ENCODE measurements around the gene TMEM201. TPM values are rescaled to one million over a fixed set of nuclear protein-coding genes. Genes with fewer than 3 reads are reported as not detected.
A peak's percentile ranks its signal among the peaks of the same experiment; 100 is the strongest.
"Not testable (repeated sequence)": the region's sequence is repeated elsewhere in the genome, so short reads cannot be mapped to it uniquely, and the experiment has no call there.

Gene TMEM201
- total RNA-seq, 1 donor from 2014 or later = 35.1 TPM

DNA sequence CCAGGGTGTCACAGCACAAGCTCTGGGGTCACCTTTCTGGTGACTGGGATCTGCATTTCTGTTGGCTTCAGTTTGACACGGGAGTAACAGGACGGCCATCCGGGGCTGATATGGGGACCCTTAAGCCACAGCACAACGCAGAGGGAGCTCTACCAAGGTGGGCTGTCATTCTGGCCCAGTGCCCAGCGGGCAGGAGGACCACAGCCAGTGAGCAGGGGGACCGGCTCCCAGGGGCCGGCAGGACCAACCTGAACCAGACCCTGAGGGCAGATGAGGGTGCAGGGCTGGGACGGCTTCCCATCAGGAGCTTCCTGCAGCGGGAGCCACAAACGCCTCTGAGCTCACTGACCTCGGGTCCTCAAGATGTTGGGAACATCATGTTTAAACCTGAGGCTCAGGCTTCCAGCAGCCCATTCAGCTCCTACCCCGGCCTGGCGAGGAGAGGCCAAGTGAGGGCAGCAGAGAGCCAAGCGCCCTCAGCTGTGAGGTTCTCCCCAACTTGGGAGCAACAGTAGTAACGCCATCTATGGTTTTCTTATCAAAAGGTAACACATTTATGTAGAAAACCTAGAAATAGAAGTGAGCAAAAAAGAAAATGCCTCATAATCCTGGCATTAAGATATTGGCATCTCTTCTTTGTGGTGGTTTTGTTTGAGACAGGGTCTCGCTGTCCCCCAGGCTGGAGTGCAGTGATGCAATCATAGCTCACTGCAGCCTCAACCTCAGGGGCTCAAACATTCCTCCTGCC, 26.8 kb downstream of the TMEM201 start:
- TF ChIP-seq, protein P1, sequence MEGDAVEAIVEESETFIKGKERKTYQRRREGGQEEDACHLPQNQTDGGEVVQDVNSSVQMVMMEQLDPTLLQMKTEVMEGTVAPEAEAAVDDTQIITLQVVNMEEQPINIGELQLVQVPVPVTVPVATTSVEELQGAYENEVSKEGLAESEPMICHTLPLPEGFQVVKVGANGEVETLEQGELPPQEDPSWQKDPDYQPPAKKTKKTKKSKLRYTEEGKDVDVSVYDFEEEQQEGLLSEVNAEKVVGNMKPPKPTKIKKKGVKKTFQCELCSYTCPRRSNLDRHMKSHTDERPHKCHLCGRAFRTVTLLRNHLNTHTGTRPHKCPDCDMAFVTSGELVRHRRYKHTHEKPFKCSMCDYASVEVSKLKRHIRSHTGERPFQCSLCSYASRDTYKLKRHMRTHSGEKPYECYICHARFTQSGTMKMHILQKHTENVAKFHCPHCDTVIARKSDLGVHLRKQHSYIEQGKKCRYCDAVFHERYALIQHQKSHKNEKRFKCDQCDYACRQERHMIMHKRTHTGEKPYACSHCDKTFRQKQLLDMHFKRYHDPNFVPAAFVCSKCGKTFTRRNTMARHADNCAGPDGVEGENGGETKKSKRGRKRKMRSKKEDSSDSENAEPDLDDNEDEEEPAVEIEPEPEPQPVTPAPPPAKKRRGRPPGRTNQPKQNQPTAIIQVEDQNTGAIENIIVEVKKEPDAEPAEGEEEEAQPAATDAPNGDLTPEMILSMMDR (IDR thresholded peaks at IDR 0.05; ENCODE audit: partially characterized antibody, unreplicated experiment) = peak; percentile 49
- no peak overlapping the region for H3K4me3 Mint-ChIP-seq (ENCODE audit: unreplicated experiment)
- H3K27me3 Mint-ChIP-seq (ENCODE audit: unreplicated experiment) = peaks cover 2% of the 10 kb centered on the region
- peak; percentile 75 for DNase-seq
- peaks cover 3% of the 10 kb centered on the region for H3K4me1 Mint-ChIP-seq (ENCODE audit: low read depth, unreplicated experiment)
- no peaks in the 10 kb centered on the region for H3K36me3 Mint-ChIP-seq (ENCODE audit: unreplicated experiment)
- peaks cover 3% of the 10 kb centered on the region for H3K9me3 Mint-ChIP-seq (ENCODE audit: unreplicated experiment)
- H3K27ac Mint-ChIP-seq (ENCODE audit: unreplicated experiment) = no peak overlapping the region

DNA sequence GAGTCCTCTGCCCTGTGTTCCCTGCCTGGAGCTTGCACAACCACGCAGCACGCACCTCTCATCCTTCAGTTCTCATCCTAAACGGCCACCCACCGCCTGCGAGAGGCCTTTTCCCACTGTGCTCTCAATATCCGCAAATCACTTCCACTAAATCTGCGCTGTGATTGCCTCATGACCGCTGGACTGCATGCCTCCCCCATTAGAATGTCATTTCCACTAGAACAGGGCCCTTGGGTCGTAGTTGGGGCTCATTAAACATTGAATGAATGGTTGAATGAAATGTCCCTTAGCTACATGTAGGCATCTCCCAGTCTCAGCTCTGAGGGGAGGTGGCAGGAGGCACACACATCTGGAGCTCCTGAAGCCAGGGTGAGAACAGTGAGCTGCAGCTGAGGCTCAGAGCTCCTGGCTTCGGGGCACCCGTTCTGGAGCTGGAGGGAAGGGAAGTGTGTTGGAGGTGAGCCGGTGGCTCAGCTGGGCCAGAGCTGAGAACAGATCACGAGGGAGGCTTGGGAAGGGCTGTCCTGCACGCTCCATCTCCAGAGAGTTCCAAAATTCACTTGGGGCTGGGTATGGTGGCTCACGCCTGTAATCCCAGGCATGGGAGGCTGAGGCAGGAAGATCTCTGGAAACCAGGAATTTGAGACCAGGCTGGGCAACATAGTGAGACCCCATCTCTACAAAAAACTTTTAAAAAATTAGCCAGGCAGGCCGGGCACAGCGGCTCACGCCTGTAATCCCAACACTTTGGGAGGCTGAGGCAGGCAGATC, 30.4 kb downstream of the TMEM201 start:
- TF ChIP-seq, protein P1 (IDR thresholded peaks at IDR 0.05; ENCODE audit: partially characterized antibody, unreplicated experiment) = no peak
- H3K36me3 Mint-ChIP-seq (ENCODE audit: unreplicated experiment) = no peaks in the 10 kb centered on the region
- no peak overlapping the region for H3K4me3 Mint-ChIP-seq (ENCODE audit: unreplicated experiment)
- DNase-seq = no peak
- H3K9me3 Mint-ChIP-seq (ENCODE audit: unreplicated experiment) = peaks cover 3% of the 10 kb centered on the region
- no peak overlapping the region for H3K27ac Mint-ChIP-seq (ENCODE audit: unreplicated experiment)
- peaks cover 3% of the 10 kb centered on the region for H3K4me1 Mint-ChIP-seq (ENCODE audit: low read depth, unreplicated experiment)
- H3K27me3 Mint-ChIP-seq (ENCODE audit: unreplicated experiment) = peaks cover 6% of the 10 kb centered on the region

DNA sequence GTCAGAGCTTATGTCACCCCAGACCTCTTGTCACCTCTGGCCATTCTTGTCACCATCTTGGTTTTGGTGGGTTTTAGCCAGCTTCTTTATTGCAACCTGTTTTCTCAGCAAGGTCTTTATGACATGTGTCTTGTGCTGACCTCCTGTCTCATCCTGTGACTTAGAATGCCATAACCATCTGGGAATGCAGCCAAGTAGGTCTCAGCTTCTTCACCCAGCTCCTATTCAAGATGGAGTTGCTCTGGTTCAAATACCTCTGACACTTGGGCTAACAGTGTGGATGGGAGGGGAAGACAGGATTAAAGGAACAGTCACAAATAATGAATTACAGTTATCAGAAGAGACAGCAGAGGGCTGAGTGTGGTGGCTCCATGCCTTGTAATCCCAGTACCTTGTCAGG, 32.3 kb downstream of the TMEM201 start:
- no peak overlapping the region for H3K27ac Mint-ChIP-seq (ENCODE audit: unreplicated experiment)
- TF ChIP-seq, protein P1 (IDR thresholded peaks at IDR 0.05; ENCODE audit: partially characterized antibody, unreplicated experiment) = no peak
- H3K9me3 Mint-ChIP-seq (ENCODE audit: unreplicated experiment) = peaks cover 3% of the 10 kb centered on the region
- no peak overlapping the region for H3K4me3 Mint-ChIP-seq (ENCODE audit: unreplicated experiment)
- no peaks in the 10 kb centered on the region for H3K36me3 Mint-ChIP-seq (ENCODE audit: unreplicated experiment)
- DNase-seq = no peak
- peaks cover 3% of the 10 kb centered on the region for H3K4me1 Mint-ChIP-seq (ENCODE audit: low read depth, unreplicated experiment)
- peaks cover 6% of the 10 kb centered on the region for H3K27me3 Mint-ChIP-seq (ENCODE audit: unreplicated experiment)

DNA sequence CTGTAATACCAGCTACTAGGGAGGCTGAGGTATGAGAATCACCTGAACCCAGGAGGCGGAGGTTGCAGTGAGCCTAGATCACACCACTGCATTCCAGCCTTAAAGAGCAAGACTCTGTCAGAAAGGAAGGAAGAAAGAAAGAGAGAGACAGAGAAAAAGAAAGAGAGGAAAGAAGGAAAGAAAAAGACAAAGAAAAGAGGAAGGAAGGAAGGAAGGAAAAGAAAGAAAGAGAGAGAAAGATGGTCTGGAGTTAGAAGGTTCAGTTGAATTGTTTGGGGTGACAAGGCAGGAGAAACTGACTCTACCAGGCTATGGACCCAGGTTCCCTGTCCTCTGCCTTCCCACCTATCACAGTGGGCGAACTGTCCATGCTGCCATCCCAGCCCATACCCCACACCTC, 35.4 kb downstream of the TMEM201 start:
- Mint-ChIP-seq H3K9me3 (ENCODE audit: unreplicated experiment) (peaks cover 1% of the 10 kb centered on the region), H3K4me1 (ENCODE audit: low read depth, unreplicated experiment) (peaks cover under 1% of the 10 kb centered on the region), H3K27me3 (ENCODE audit: unreplicated experiment) (peaks cover 8% of the 10 kb centered on the region), H3K4me3 (ENCODE audit: unreplicated experiment) (no peak overlapping the region), H3K27ac (ENCODE audit: unreplicated experiment) (no peak overlapping the region), H3K36me3 (ENCODE audit: unreplicated experiment) (no peaks in the 10 kb centered on the region)
- no peak for DNase-seq
- TF ChIP-seq, protein P1 (IDR thresholded peaks at IDR 0.05; ENCODE audit: partially characterized antibody, unreplicated experiment) = no peak

DNA sequence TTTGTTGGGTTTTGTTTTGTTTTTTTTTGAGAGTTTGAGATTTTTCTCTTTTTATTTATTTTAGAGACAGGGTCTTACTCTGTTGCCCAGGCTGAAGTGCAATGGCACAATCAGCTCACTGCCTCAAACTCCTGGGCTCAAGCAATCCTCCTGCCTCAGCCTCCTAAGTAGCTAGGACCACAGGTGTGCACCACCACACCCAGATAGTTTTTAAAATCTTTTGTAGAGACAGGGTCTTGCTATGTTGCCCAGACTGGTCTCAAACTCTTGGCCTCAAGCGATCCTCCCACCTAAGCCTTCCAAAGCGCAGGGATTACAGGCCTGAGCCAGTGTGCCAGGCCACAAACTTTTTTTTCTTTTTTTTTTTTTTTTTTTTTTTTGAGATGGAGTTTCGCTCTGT, 36.3 kb downstream of the TMEM201 start:
- not testable (repeated sequence) for H3K4me3 Mint-ChIP-seq (ENCODE audit: unreplicated experiment); H3K36me3 Mint-ChIP-seq (ENCODE audit: unreplicated experiment); H3K27ac Mint-ChIP-seq (ENCODE audit: unreplicated experiment); H3K4me1 Mint-ChIP-seq (ENCODE audit: low read depth, unreplicated experiment); H3K9me3 Mint-ChIP-seq (ENCODE audit: unreplicated experiment); H3K27me3 Mint-ChIP-seq (ENCODE audit: unreplicated experiment); DNase-seq
